H1 (cell line): ENCODE data around the gene MRPS17. TPM values are rescaled to one million over a fixed set of nuclear protein-coding genes. Genes with fewer than 3 reads are reported as not detected.

Experiments used
- CTCF ChIA-PET: fragments of 300-600 bp; sonication (Branson Sonifier 250); formaldehyde crosslinking; loops from one replicate; lab custom pipeline; 2021; ENCODE audit not compliant: partially characterized antibody; lab: Charles Lee
- POLR2A ChIA-PET: fragments of 300-600 bp; sonication (Branson Sonifier 250); formaldehyde crosslinking; loops from one replicate; lab custom pipeline; 2021; ENCODE audit warnings: inconsistent platforms; ENCODE audit not compliant: partially characterized antibody; lab: Charles Lee
- DNase-seq, 2 experiments: peaks; one replicate each; pipeline versions ENCODE4 v3.0.0 to v3.0.0-alpha.2; 2010 to 2022; ENCODE audit warnings: low spot score in 2 of 2, low read depth in 1 of 2, mixed read lengths in 1 of 2
- FAIRE-seq: peaks from 2 replicates; lab custom pipeline; 2011; peaks lifted over from hg19 to GRCh38; lab: Jason Lieb, UNC
- H2AFZ ChIP-seq: 2 replicates; pipeline ENCODE4 v1.8.1; 2012; ENCODE audit warnings: low read length, inconsistent platforms
- H2AK5ac ChIP-seq: 2 replicates; pipeline ENCODE4 v1.6.1; 2013; ENCODE audit warnings: low read depth, low read length
- H2BK120ac ChIP-seq: replicated peaks from 2 replicates; pipeline ENCODE3; 2013; ENCODE audit warnings: low read depth, low read length, inconsistent platforms
- H2BK12ac ChIP-seq: 2 replicates; pipeline ENCODE4 v1.6.1; 2013; ENCODE audit warnings: low read depth, low read length
- H2BK15ac ChIP-seq: 2 replicates; pipeline ENCODE4 v1.6.1; 2013; ENCODE audit warnings: low read length
- H2BK20ac ChIP-seq: 2 replicates; pipeline ENCODE4 v1.6.1; 2013; ENCODE audit warnings: low read length
- H2BK5ac ChIP-seq: 2 replicates; pipeline ENCODE4 v1.6.1; 2013; ENCODE audit warnings: low read depth, low read length
- H3K14ac ChIP-seq: 2 replicates; pipeline ENCODE4 v1.6.1; 2013; ENCODE audit warnings: inconsistent platforms; ENCODE audit not compliant: insufficient read length
- H3K18ac ChIP-seq: 2 replicates; pipeline ENCODE4 v1.6.1; 2013; ENCODE audit warnings: low read length; ENCODE audit errors: extremely low read depth
- H3K23ac ChIP-seq: 2 replicates; pipeline ENCODE4 v1.6.1; 2013; ENCODE audit warnings: inconsistent platforms; ENCODE audit not compliant: insufficient read length
- H3K23me2 ChIP-seq: 2 replicates; pipeline ENCODE4 v1.6.1; 2013; ENCODE audit warnings: low read depth, low read length
- H3K27ac ChIP-seq: 2 replicates; pipeline ENCODE4 v1.6.1; 2011; ENCODE audit warnings: low read depth, low read length, inconsistent platforms
- H3K27me3 ChIP-seq, 4 experiments: replicated peaks in 1 of 4; 1 replicate in 1 of 4; 2 replicates in 3 of 4; pipeline versions ENCODE4 v1.6.1 to v1.8.1; 2011 to 2013; ENCODE audit warnings: low read length in 3 of 4, mild to moderate bottlenecking in 3 of 4, inconsistent platforms in 2 of 4, mixed read lengths in 2 of 4, moderate library complexity in 1 of 4; ENCODE audit not compliant: control insufficient read depth in 3 of 4, insufficient read depth in 3 of 4; ENCODE audit errors: extremely low read depth in 1 of 4
- H3K36me3 ChIP-seq, 4 experiments: 2 replicates each; pipeline versions ENCODE4 v1.6.1 to v1.8.1; 2011 to 2013; ENCODE audit warnings: mild to moderate bottlenecking in 4 of 4, low read length in 3 of 4, moderate library complexity in 2 of 4, control low read depth in 1 of 4, inconsistent platforms in 1 of 4; ENCODE audit not compliant: insufficient read depth in 4 of 4, control insufficient read depth in 2 of 4
- H3K4ac ChIP-seq: replicated peaks from 2 replicates; pipeline ENCODE3; 2013; ENCODE audit warnings: low read length, low read depth, mixed read lengths, inconsistent platforms; ENCODE audit not compliant: insufficient read length
- H3K4me1 ChIP-seq, 4 experiments: replicated peaks in 1 of 4; 1 replicate in 1 of 4; 2 replicates in 3 of 4; pipeline versions ENCODE4 v1.6.1 to v1.8.1; 2011 to 2013; ENCODE audit warnings: low read length in 3 of 4, inconsistent platforms in 2 of 4, mixed read lengths in 1 of 4; ENCODE audit not compliant: insufficient read depth in 4 of 4, control insufficient read depth in 3 of 4
- H3K4me2 ChIP-seq, 2 experiments: 2 replicates each; pipeline versions ENCODE4 v1.6.1 to v1.8.1; 2011 to 2013; ENCODE audit warnings: low read depth in 2 of 2, low read length in 2 of 2, control low read depth in 1 of 2, inconsistent platforms in 1 of 2, mild to moderate bottlenecking in 1 of 2; ENCODE audit not compliant: insufficient read depth in 1 of 2
- H3K4me3 ChIP-seq, 4 experiments: fragments of 200-600, 300-600 bp in 1 of 4; sonication (generic), shearing (Covaris generic), sonication (Bioruptor Twin) in 1 of 4; 2 replicates each; pipeline versions ENCODE4 v1.5.1 to v1.8.1; 2011 to 2016; ENCODE audit warnings: low read length in 4 of 4, low read depth in 3 of 4, control low read depth in 2 of 4, inconsistent platforms in 2 of 4, mild to moderate bottlenecking in 2 of 4, mixed read lengths in 1 of 4, moderate library complexity in 1 of 4; ENCODE audit not compliant: insufficient read depth in 2 of 4; ENCODE audit errors: extremely low read depth in 1 of 4
- H3K56ac ChIP-seq: replicated peaks from 2 replicates; pipeline ENCODE3; 2013; ENCODE audit warnings: low read depth, mild to moderate bottlenecking, mixed read lengths, low read length, inconsistent platforms; ENCODE audit not compliant: insufficient read length
- H3K79me1 ChIP-seq: 2 replicates; pipeline ENCODE4 v1.6.1; 2013; ENCODE audit warnings: low read depth, low read length, control low read depth
- H3K79me2 ChIP-seq, 2 experiments: 2 replicates each; pipeline versions ENCODE4 v1.6.1 to v1.8.1; 2012 to 2013; ENCODE audit warnings: low read length in 2 of 2, mild to moderate bottlenecking in 2 of 2, inconsistent platforms in 1 of 2; ENCODE audit not compliant: insufficient read depth in 2 of 2, control insufficient read depth in 1 of 2
- H3K9ac ChIP-seq, 4 experiments: replicated peaks in 1 of 4; 1 replicate in 1 of 4; 2 replicates in 3 of 4; pipeline versions ENCODE4 v1.6.1 to v1.8.1; 2011 to 2013; ENCODE audit warnings: low read depth in 3 of 4, low read length in 3 of 4, control low read depth in 2 of 4, mild to moderate bottlenecking in 2 of 4, moderate library complexity in 2 of 4, inconsistent platforms in 1 of 4; ENCODE audit errors: extremely low read depth in 1 of 4
- H3K9me3 ChIP-seq, 2 experiments: 2 replicates each; pipeline versions ENCODE4 v1.6.1 to v1.8.1; 2012 to 2013; ENCODE audit warnings: mild to moderate bottlenecking in 2 of 2, moderate library complexity in 2 of 2, control low read depth in 1 of 2, inconsistent platforms in 1 of 2, low read depth in 1 of 2, low read length in 1 of 2, mixed read lengths in 1 of 2; ENCODE audit not compliant: insufficient read depth in 2 of 2
- H4K20me1 ChIP-seq, 2 experiments: replicated peaks in 1 of 2; 2 replicates each; pipeline versions ENCODE3 to v1.8.1; 2011 to 2013; ENCODE audit warnings: inconsistent platforms in 2 of 2, low read length in 2 of 2, mild to moderate bottlenecking in 1 of 2; ENCODE audit not compliant: insufficient read depth in 2 of 2, control insufficient read depth in 1 of 2
- H4K5ac ChIP-seq: 2 replicates; pipeline ENCODE4 v1.6.1; 2013; ENCODE audit warnings: low read length, low read depth, mixed read lengths, inconsistent platforms; ENCODE audit not compliant: insufficient read length
- H4K8ac ChIP-seq: 2 replicates; pipeline ENCODE4 v1.8.0; 2013; ENCODE audit warnings: mild to moderate bottlenecking, moderate library complexity, low read length, inconsistent platforms; ENCODE audit not compliant: insufficient read depth; ENCODE audit errors: extremely low read depth
- H4K91ac ChIP-seq: replicated peaks from 2 replicates; pipeline ENCODE3; 2013; ENCODE audit warnings: low read length, mixed read lengths, inconsistent platforms; ENCODE audit not compliant: insufficient read length
- BCL11A ChIP-seq, 2 experiments: IDR thresholded peaks; one replicate each; pipeline ENCODE4 v1.6.1; 2011; ENCODE audit warnings: low read depth in 2 of 2, low read length in 2 of 2, mild to moderate bottlenecking in 2 of 2
- CBX8 ChIP-seq: fragments of 300-800, 300-1000 bp; sonication (generic); IDR thresholded peaks from 2 replicates; pipeline ENCODE4 v1.7.1; 2016; ENCODE audit warnings: low read depth, low read length, borderline replicate concordance
- CREB1 ChIP-seq: IDR thresholded peaks from 2 replicates; pipeline ENCODE4 v1.6.1; 2012; ENCODE audit warnings: inconsistent platforms
- EP300 ChIP-seq, 2 experiments: IDR thresholded peaks; 1 replicate in 1 of 2; 2 replicates in 1 of 2; pipeline ENCODE4 v1.6.1; 2011 to 2012; ENCODE audit warnings: low read depth in 2 of 2, low read length in 2 of 2, mild to moderate bottlenecking in 2 of 2, borderline replicate concordance in 1 of 2, inconsistent platforms in 1 of 2, moderate library complexity in 1 of 2
- SIX5 ChIP-seq: IDR thresholded peaks from 2 replicates; pipeline ENCODE4 v1.6.1; 2011; ENCODE audit warnings: mild to moderate bottlenecking, low read depth, low read length
- SP2 ChIP-seq: IDR thresholded peaks from 2 replicates; pipeline ENCODE4 v1.6.1; 2012; ENCODE audit warnings: mild to moderate bottlenecking, low read length, inconsistent platforms
- SP4 ChIP-seq: IDR thresholded peaks from 2 replicates; pipeline ENCODE4 v1.6.1; 2012; ENCODE audit warnings: low read length, inconsistent platforms
- SRF ChIP-seq: IDR thresholded peaks from 2 replicates; pipeline ENCODE4 v1.6.1; 2011; ENCODE audit warnings: mild to moderate bottlenecking, low read depth, low read length, moderate library complexity
- TAF1 ChIP-seq: IDR thresholded peaks from 2 replicates; pipeline ENCODE4 v1.6.1; 2011; ENCODE audit warnings: mild to moderate bottlenecking, low read depth, low read length
- USF2 ChIP-seq: IDR thresholded peaks from 2 replicates; pipeline ENCODE4 v1.6.1; 2011; ENCODE audit warnings: low read length, improper control_type of control experiment
- YY1 ChIP-seq: IDR thresholded peaks from 2 replicates; pipeline ENCODE4 v1.6.1; 2011; ENCODE audit warnings: low read depth, mild to moderate bottlenecking, low read length
- WGBS, 2 experiments: shearing (Covaris generic) in 1 of 2; methylation state at CpG; one replicate each; pipeline versions ENCODE4 v1.1.6 to v1.1.7; 2013 to 2015; ENCODE audit warnings: low lambda C conversion rate in 2 of 2, mixed read lengths in 2 of 2, inconsistent platforms in 1 of 2, low coverage in 1 of 2, missing lambda C conversion rate in 1 of 2; ENCODE audit not compliant: insufficient replicate concordance in 2 of 2, insufficient coverage in 1 of 2, insufficient read length in 1 of 2; ENCODE audit errors: extremely low coverage in 1 of 2, missing lambda C conversion rate in 1 of 2; 5-methylcytosine and 5-hydroxymethylcytosine counted together
- polyA plus RNA-seq, 7 experiments: library from polyadenylated mRNA; depleted of rRNA in 3 of 7; stranded (reverse) in 5 of 7; unstranded in 2 of 7; fragments of >200 nt in 5 of 7; fragments of 200-250 nt in 2 of 7; gene quantifications; 1 replicate in 5 of 7; 2 replicates in 1 of 7; 4 replicates in 1 of 7; pipeline versions ENCODE4 v1.2.1 to v1.2.3, GENCODE V29; 2011 to 2013; ENCODE audit warnings: missing spikeins in 2 of 7, mixed read lengths in 2 of 7
- total RNA-seq: library from RNA; stranded (reverse); fragmentation: NEBNext Ultra II Directional; extraction: Animal tissue kit (Norgen Biotek cat#: 25700); gene quantifications from 2 replicates; pipeline ENCODE4 v1.2.1, GENCODE V29; 2021

The MRPS17 gene
- total and polyA plus RNA-seq, 2 of the 8 experiments (the other 6 are each of a cell fraction or from before 2014, with no cell fraction given) = 15.8 to 27.3 TPM

GRCh38 chr7:55903985-55904759 lies 47.5 kb upstream of the MRPS17 start:
- CTCF ChIA-PET = interaction anchor here (1.8 kb wide), 1 partner anchor 9 kb away, joined by 4 read pairs; no protein-coding TSS in a partner anchor

More at GRCh38 chr7:55903985-55904759, 47.5 kb upstream of the MRPS17 start:
- Histone ChIP-seq H2BK12ac (no peak overlapping the region), H2BK15ac (no peak overlapping the region), H3K9ac (no peak overlapping the region), H3K79me1 (no peaks in the 10 kb centered on the region), H2AFZ (no peak overlapping the region), H2BK5ac (no peak overlapping the region), H3K18ac (no peak overlapping the region), H3K4me3 (no peak overlapping the region), H3K4ac (no peak overlapping the region), H4K8ac (no peak overlapping the region), H3K36me3 (peaks cover 0 to 3% (median 1%) of the 10 kb centered on the region in 4 experiments; a peak in 2 of 8 replicates), H3K4me2 (no peak overlapping the region), H2BK20ac (no peak overlapping the region), H2AK5ac (no peak overlapping the region), H3K23me2 (no peaks in the 10 kb centered on the region), H4K5ac (no peak overlapping the region), H3K14ac (no peak overlapping the region), H3K27me3 (no peaks in the 10 kb centered on the region), H3K27ac (no peak overlapping the region), H3K9me3 (no peaks in the 10 kb centered on the region; a peak in 1 of 4 replicates), H3K23ac (no peak overlapping the region), H4K20me1 (no peaks in the 10 kb centered on the region), H3K4me1 (peaks cover 0 to 3% (median 0%) of the 10 kb centered on the region in 4 experiments; a peak in 1 of 7 replicates), H4K91ac (no peak overlapping the region), H2BK120ac (no peak overlapping the region), H3K79me2 (no peaks in the 10 kb centered on the region), H3K56ac (no peak overlapping the region)
- POLR2A ChIA-PET = no interaction called here
- WGBS, 2 experiments = 77% methylated on average over 8 of the region's 8 CpGs; no CpG with 5 or more reads in 1 of the 2 experiments
- DNase-seq (no peak), FAIRE-seq (no peak)
- TF ChIP-seq TAF1 = no peak
- TF ChIP-seq EP300 (IDR thresholded peaks at IDR 0.05; ENCODE audit: borderline replicate concordance in 1 of 2, low read depth in 2 of 2, low read length in 2 of 2) = no peak
- TF ChIP-seq SP2 = no peak
- no peak for TF ChIP-seq CREB1
- no peak for TF ChIP-seq BCL11A (IDR thresholded peaks at IDR 0.05; ENCODE audit: low read depth in 2 of 2, low read length in 2 of 2)
- TF ChIP-seq SP4 = no peak
- no peak for TF ChIP-seq USF2
- no peak for TF ChIP-seq SIX5
- TF ChIP-seq YY1 = no peak
- no peak for TF ChIP-seq SRF
- TF ChIP-seq CBX8 = no peak
